HUES6 (cell line): ENCODE results near the gene CETP.

Experiments used
- H3K27ac ChIP-seq: 2 replicates; pipeline ENCODE4 v1.7.0; 2013; ENCODE audit warnings: low read depth, mild to moderate bottlenecking, low read length, inconsistent platforms
- H3K27me3 ChIP-seq: 2 replicates; pipeline ENCODE4 v1.6.1; 2013; ENCODE audit warnings: low read length; ENCODE audit not compliant: control insufficient read depth, insufficient read depth
- H3K36me3 ChIP-seq: 2 replicates; pipeline ENCODE4 v1.6.1; 2013; ENCODE audit warnings: low read length; ENCODE audit not compliant: control insufficient read depth, insufficient read depth
- H3K4me1 ChIP-seq: 2 replicates; pipeline ENCODE4 v1.6.1; 2013; ENCODE audit warnings: low read length; ENCODE audit not compliant: control insufficient read depth, insufficient read depth
- H3K4me3 ChIP-seq: 2 replicates; pipeline ENCODE4 v1.5.1; 2013; ENCODE audit warnings: low read depth, low read length
- H3K9ac ChIP-seq: one replicate; pipeline ENCODE4 v1.6.1; 2013; ENCODE audit warnings: mild to moderate bottlenecking, low read length
- H3K9me3 ChIP-seq: 2 replicates; pipeline ENCODE4 v1.6.1; 2013; ENCODE audit warnings: low read depth, low read length; ENCODE audit not compliant: control insufficient read depth, insufficient read depth

Gene CETP

GRCh38 chr16:56961851-56962281 is at the start of gene CETP:
Gene CETP (plus strand): TSS chr16:56961950. CDS start chr16:56961980, 30 bp downstream.
- Histone ChIP-seq H3K4me3 (no peak within 1 kb of the TSS), H3K4me1 (no peaks in the 10 kb centered on the region), H3K9me3 (no peaks in the 10 kb centered on the region), H3K36me3 (no peaks in the 10 kb centered on the region), H3K9ac (no peak within 1 kb of the TSS), H3K27ac (no peak within 1 kb of the TSS), H3K27me3 (no peaks in the 10 kb centered on the region)

GRCh38 chr16:56912746-56913708 is 48.7 kb upstream of the CETP start:
- H3K9ac ChIP-seq = no peak overlapping the region
- H3K36me3 ChIP-seq = no peaks in the 10 kb centered on the region
- no peak overlapping the region for H3K4me3 ChIP-seq
- H3K9me3 ChIP-seq = no peaks in the 10 kb centered on the region
- H3K4me1 ChIP-seq = peaks cover 27% of the 10 kb centered on the region
- no peaks in the 10 kb centered on the region for H3K27me3 ChIP-seq
- H3K27ac ChIP-seq = no peak overlapping the region

- Histone ChIP-seq H3K4me3 (no peak overlapping the region), H3K36me3 (no peaks in the 10 kb centered on the region), H3K4me1 (peaks cover 18% of the 10 kb centered on the region), H3K9me3 (no peaks in the 10 kb centered on the region), H3K27me3 (no peaks in the 10 kb centered on the region), H3K9ac (no peak overlapping the region), H3K27ac (no peak overlapping the region)
Observed at GRCh38 chr16:56914896-56915295, 46.9 kb upstream of the CETP start.

DNA sequence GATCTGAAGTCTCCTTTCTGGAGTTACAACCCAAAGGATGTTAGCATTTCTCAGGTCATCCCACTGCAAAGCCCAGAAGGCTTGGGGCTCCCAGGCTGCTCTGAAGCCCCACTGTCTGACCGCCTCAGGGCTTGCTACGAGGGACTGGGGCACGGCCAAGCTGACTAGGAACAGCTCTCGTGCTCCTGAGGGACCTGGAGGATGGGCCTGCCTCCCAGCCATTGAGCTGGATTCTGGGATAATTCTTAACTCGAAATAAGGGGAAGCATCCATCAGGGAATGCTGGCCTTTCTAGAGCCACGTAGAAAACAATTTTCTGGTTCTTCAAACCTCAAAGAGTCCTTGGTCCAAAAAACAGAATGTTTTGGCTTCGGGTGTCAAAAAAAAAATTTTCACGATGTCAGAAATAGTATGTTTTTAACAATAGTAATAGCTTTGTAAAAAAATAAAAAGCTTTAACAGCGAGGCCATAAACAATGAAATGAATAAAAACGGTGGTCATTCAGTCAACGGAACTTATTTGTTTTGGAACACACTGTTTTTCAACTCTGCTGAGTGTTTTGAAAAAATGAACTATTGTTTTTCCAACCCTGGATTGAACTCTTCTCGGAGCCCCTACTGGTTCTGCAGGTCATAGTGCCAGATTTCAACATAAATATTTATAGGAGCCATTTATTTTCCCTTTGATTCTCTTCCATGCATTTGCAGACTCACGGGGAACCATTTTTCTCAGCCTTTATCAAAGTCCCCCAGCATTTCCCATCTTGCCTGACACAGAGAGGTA is 46.2 kb upstream of the CETP start:
- Histone ChIP-seq H3K36me3 (no peaks in the 10 kb centered on the region), H3K9ac (no peak overlapping the region), H3K4me1 (peaks cover 17% of the 10 kb centered on the region), H3K9me3 (no peaks in the 10 kb centered on the region), H3K4me3 (no peak overlapping the region), H3K27ac (no peak overlapping the region), H3K27me3 (no peaks in the 10 kb centered on the region)

GRCh38 chr16:56916571-56917403 is 45.0 kb upstream of the CETP start:
- Histone ChIP-seq H3K27me3 (no peaks in the 10 kb centered on the region), H3K4me3 (no peak overlapping the region), H3K36me3 (no peaks in the 10 kb centered on the region), H3K27ac (no peak overlapping the region), H3K9me3 (no peaks in the 10 kb centered on the region), H3K9ac (no peak overlapping the region), H3K4me1 (peaks cover 11% of the 10 kb centered on the region)

DNA sequence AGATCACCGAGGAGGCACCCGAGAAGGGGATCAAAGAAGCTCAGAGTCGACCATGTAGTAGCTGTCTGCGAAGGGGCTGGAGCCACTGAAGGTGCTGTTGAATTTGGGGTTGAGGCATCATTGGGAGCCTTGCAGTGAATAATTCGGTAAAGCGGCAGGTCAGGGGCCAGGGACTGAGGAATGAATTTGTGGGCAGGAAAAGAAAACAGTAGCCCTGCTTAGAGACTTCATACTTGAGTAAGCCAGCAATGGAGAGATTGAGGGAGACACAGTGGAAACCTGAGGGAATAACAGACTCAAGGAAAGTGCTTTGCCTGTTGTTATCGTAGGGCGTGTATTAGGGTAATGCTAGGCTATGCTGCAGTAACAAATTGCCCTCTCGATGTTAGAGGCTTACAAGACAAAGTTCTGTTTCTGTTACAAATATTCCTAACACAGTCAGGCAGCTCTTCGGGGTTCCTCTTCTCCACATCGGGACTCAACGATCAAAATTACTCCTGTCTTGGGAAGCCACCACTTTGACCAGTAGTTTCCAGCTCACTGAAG is 43.2 kb upstream of the CETP start:
- no peak overlapping the region for H3K27ac ChIP-seq
- no peaks in the 10 kb centered on the region for H3K27me3 ChIP-seq
- H3K9ac ChIP-seq = no peak overlapping the region
- no peaks in the 10 kb centered on the region for H3K9me3 ChIP-seq
- no peaks in the 10 kb centered on the region for H3K4me1 ChIP-seq
- no peak overlapping the region for H3K4me3 ChIP-seq
- H3K36me3 ChIP-seq = no peaks in the 10 kb centered on the region

- Histone ChIP-seq H3K27me3 (no peaks in the 10 kb centered on the region), H3K4me3 (no peak overlapping the region), H3K9ac (no peak overlapping the region), H3K4me1 (no peaks in the 10 kb centered on the region), H3K27ac (no peak overlapping the region), H3K9me3 (no peaks in the 10 kb centered on the region), H3K36me3 (no peaks in the 10 kb centered on the region)
Observed at GRCh38 chr16:56919099-56919800, 42.5 kb upstream of the CETP start.

- Histone ChIP-seq H3K27me3 (no peaks in the 10 kb centered on the region), H3K9ac (no peak overlapping the region), H3K4me1 (no peaks in the 10 kb centered on the region), H3K9me3 (no peaks in the 10 kb centered on the region), H3K27ac (no peak overlapping the region), H3K36me3 (no peaks in the 10 kb centered on the region), H3K4me3 (no peak overlapping the region)
Observed at GRCh38 chr16:56921571-56921970, 40.2 kb upstream of the CETP start.

GRCh38 chr16:56923481-56924091 is 38.2 kb upstream of the CETP start:
- Histone ChIP-seq H3K36me3 (no peaks in the 10 kb centered on the region), H3K9me3 (no peaks in the 10 kb centered on the region), H3K4me1 (no peaks in the 10 kb centered on the region), H3K27me3 (no peaks in the 10 kb centered on the region), H3K27ac (no peak overlapping the region), H3K9ac (no peak overlapping the region), H3K4me3 (no peak overlapping the region)

GRCh38 chr16:56927471-56927870 is 34.3 kb upstream of the CETP start:
- Histone ChIP-seq H3K9ac (no peak overlapping the region), H3K36me3 (no peaks in the 10 kb centered on the region), H3K4me1 (peaks cover 14% of the 10 kb centered on the region), H3K27ac (no peak overlapping the region), H3K4me3 (no peak overlapping the region), H3K27me3 (no peaks in the 10 kb centered on the region), H3K9me3 (no peaks in the 10 kb centered on the region)
